Omental fat pad (tissue), 4 donors: Measurements from ENCODE around the gene IFNA17. TPM values are rescaled to one million over a fixed set of nuclear protein-coding genes. Genes with fewer than 3 reads are reported as not detected.
"Not testable (repeated sequence)": the region's sequence is repeated elsewhere in the genome, so short reads cannot be mapped to it uniquely, and the experiment has no call there.

Experiments
- ATAC-seq: fragments of 150-250 bp; one replicate; pipeline ENCODE4 v1.9.1; 2016; ENCODE audit warnings: mild to moderate bottlenecking, moderate library complexity; ENCODE audit not compliant: low FRiP score
- DNase-seq: peaks from one replicate; pipeline ENCODE4 v3.0.0-alpha.2; 2019; ENCODE audit warnings: low spot score
- CTCF ChIP-seq, 3 donors: fragments of 450-650 bp; IDR thresholded peaks; one replicate each; pipeline ENCODE4 v1.5.1; 2016 to 2017; ENCODE audit warnings: antibody characterized with exemption in 3 of 3, mild to moderate bottlenecking in 3 of 3, moderate library complexity in 2 of 3
- total RNA-seq, 4 donors: library from RNA; depleted of rRNA; stranded (reverse); fragments of >200 nt; gene quantifications; one replicate each; pipeline ENCODE4 v1.1.0, GENCODE V29; 2016

Gene IFNA17
- total RNA-seq, 4 donors from 2014 or later, result not detected

GRCh38 chr9:21234153-21234687, 6.2 kb upstream of the IFNA17 start:
- ATAC-seq (no peak), DNase-seq (no peak)
- no peak for TF ChIP-seq CTCF (IDR thresholded peaks at IDR 0.05)

- no peak for ATAC-seq
- no peak for DNase-seq
- TF ChIP-seq CTCF (IDR thresholded peaks at IDR 0.05), result no peak
Observed at GRCh38 chr9:21233258-21233657, 5.2 kb upstream of the IFNA17 start.

- ATAC-seq, DNase-seq: not testable (repeated sequence)
Observed at GRCh38 chr9:21217211-21217610, 10.8 kb downstream of the IFNA17 start, which contains the start of gene IFNA16. TSS of gene IFNA16 (minus strand) at chr9:21217311. CDS start at chr9:21217305, 6 bp downstream.

DNA sequence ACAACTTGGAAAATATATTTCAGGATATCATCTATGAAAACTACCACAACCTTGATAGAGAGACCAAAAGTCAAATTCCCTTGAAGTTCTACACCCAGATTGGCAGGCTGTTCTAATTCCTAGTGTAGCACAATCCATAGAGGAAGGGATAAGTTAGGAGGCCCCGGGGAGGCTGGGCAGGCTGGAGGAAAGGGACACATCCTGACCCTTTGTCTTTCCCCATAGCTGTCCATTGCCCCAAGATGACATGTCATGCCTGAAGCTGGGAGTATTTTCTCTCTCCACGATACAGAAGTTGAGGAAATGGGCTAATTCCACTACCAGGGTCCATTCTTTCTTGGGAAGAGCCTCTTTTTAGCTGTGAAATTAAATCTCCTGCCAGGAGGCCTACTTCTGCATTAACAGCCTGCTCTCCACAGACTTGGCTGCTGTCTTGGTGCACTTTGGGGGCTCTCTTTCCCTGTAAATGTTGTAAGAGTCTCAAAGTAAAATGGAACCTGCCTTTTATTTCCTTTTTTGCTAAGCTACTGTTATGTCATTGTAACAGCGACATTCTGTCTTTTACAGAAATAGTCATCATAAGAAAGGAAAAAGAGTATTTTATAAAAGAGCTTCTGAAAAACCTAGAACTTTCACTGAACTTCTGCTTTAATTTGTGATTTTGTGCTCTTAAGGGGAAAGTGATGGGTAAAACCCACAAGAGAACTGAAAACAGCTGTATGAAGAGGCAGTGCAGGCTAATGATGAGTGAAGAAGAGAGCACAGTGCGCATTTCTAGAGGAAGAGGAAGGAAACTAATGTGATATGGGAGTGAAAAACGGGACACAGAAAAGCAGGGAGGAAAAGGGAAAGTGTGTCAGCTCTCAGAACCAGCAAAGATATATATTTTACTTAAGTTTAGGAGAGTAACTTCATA, 14.4 kb downstream of the IFNA17 start:
- ATAC-seq, DNase-seq: not testable (repeated sequence)

DNA sequence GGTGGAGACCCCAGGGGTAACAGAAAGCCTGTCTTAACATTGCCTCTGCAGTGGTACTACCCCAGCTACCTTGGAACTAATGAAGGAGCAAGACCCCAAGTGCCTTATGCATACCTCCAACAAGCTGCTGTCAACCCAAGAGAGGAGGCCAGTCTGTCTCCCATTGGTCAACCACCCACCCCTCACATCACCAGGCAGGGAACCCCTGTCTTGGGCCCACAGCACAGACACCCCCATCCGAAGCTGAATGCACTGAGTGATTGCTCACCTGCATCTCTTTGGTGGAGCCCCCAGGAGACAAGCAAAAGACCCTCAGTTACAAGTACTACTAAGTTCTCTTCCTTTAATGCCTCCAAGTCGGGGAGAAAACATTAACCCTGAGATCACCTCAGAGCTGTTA, 15.9 kb downstream of the IFNA17 start:
- DNase-seq, ATAC-seq: not testable (repeated sequence)

DNA sequence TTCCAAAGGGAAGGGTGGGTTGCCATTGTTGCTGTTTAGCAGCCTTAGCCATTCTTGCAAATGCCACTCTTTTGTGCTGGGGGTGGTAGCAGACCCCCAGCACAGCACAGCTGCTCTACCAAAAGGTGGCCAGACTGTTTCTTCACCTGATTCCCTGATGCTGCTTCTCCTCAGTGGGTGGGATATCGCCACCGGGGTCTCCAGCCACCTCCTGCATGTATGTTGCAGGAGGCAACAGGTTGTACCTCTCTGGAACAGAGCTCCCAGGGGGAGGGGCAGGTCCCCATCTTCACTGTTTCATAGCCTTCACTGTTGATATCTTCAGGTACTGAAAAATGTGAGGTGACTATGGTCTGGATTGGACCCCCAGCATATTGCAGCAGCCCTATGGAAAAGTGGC, 17.2 kb downstream of the IFNA17 start:
- not testable (repeated sequence) for ATAC-seq, DNase-seq

DNA sequence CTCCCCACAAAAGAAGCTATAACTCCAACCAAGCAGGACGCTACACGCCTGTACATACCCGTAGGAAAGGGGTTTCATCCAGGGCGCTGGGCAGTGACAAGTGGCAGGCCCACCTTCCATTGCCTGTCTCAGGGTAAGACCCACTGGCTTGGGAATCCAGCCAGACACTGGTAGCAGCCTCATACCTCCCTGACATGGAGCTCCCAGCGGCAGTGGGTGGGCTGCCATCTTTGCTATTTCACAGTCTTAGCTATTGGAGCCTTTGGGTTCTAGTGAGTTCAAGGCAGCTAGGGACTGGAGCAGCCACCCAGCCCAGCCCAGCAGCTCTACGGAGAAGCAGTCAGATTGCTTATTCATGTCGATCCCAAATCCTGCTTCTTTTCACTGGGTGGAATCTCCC, 17.7 kb downstream of the IFNA17 start:
- ATAC-seq (no peak), DNase-seq (no peak)
- no peak for TF ChIP-seq CTCF (IDR thresholded peaks at IDR 0.05)

- not testable (repeated sequence) for ATAC-seq, DNase-seq
Observed at GRCh38 chr9:21207043-21207442, 21.0 kb downstream of the IFNA17 start, which contains the start of gene IFNA10. TSS of gene IFNA10 (minus strand) at chr9:21207143. CDS start at chr9:21207097, 46 bp downstream.

GRCh38 chr9:21205204-21205603, 22.8 kb downstream of the IFNA17 start:
- no peak for TF ChIP-seq CTCF (IDR thresholded peaks at IDR 0.05)
- ATAC-seq (no peak), DNase-seq (no peak)

DNA sequence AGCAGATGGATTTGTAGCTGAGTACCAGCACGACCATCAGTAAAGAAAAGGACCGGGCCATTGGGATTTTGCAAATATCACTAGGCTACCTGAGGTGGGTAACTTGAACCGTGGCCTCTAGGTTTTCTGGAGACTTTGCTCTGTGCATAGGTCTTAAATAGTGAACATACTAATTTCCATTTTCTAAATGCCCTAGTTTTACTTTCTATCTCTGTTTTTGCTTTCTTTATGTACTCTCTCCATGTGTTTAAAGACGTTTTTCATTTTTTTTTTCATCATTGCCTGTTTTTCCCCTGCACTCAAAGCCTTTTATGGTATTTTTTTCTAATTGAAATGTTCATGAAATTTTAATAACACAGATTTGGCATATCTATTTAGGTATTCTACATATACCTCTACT, 25.9 kb downstream of the IFNA17 start, which contains the start of gene IFNA7:
TSS of gene IFNA7 (minus strand) at position 101 of the 400 bp plus-strand sequence. CDS start at position 61, 40 bp downstream.
- not testable (repeated sequence) for ATAC-seq

DNA sequence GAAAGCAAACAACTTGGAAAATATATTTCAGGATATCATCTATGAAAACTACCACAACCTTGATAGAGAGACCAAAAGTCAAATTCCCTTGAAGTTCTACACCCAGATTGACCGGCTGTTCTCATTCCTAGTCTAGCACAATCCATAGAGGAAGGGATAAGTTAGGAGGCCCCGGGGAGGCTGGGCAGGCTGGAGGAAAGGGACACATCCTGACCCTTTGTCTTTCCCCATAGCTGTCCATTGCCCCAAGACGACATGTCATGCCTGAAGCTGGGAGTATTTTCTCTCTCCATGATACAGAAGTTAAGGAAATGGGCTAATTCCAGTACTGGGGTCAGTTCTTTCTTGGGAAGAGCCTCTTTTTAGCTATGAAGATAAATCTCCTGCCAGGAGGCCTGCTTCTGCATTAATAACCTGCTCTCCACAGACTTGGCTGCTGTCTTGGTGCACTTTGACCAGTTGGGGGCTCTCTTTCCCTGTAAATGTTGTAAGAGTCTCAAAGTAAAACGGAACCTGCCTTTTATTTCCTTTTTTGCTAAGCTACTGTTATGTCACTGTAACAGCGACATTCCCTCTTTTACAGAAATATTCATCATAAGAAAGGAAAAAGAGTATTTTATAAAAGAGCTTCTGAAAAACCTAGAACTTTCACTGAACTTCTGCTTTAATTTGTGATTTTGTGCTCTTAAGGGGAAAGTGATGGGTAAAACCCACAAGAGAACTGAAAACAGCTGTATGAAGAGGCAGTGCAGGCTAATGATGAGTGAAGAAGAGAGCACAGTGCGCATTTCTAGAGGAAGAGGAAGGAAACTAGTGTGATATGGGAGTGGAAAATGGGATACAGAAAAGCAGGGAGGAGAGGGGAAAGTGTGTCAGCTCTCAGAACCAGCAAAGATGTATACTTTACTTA, 32.9 kb downstream of the IFNA17 start:
- ATAC-seq, DNase-seq: not testable (repeated sequence)

More for the DNA sequence above, 25.9 kb downstream of the IFNA17 start, which contains the start of gene IFNA7:
- DNase-seq, result not testable (repeated sequence)

GRCh38 chr9:21187487-21187886, 40.5 kb downstream of the IFNA17 start, which contains the start of gene IFNA4:
TSS of gene IFNA4 (minus strand) at chr9:21187587. CDS start at chr9:21187531, 56 bp downstream.
- DNase-seq, ATAC-seq: not testable (repeated sequence)
